Thoracic aorta (tissue), 2 donors: Measurements from ENCODE around the gene DYNC1LI2. TPM values are rescaled to one million over a fixed set of nuclear protein-coding genes. Genes with fewer than 3 reads are reported as not detected.

Experiments used
- ATAC-seq: fragments of 150-250 bp; one replicate; pipeline ENCODE4 v1.8.0; 2017; ENCODE audit warnings: low read depth; ENCODE audit not compliant: insufficient number of reproducible peaks, low FRiP score
- DNase-seq: peaks from one replicate; pipeline ENCODE4 v3.0.0-alpha.2; 2020; ENCODE audit warnings: low spot score
- H3K27ac ChIP-seq, 2 donors: fragments of 200-600 bp; sonication (generic); 1 replicate in 1 of 2; 2 replicates in 1 of 2; pipeline ENCODE4 v1.5.1; 2016; ENCODE audit warnings: mild to moderate bottlenecking in 2 of 2, moderate library complexity in 2 of 2
- H3K27me3 ChIP-seq: fragments of 200-600 bp; sonication (generic); replicated peaks from 2 replicates; pipeline ENCODE4 v1.6.0; 2016; ENCODE audit warnings: mild to moderate bottlenecking; ENCODE audit not compliant: insufficient read depth
- H3K36me3 ChIP-seq: fragments of 200-600 bp; sonication (generic); one replicate; pipeline ENCODE4 v1.5.1; 2016
- H3K4me1 ChIP-seq, 2 donors: fragments of 200-600 bp; sonication (generic); 1 replicate in 1 of 2; 2 replicates in 1 of 2; pipeline versions ENCODE4 v1.5.1 to v1.6.0; 2016; ENCODE audit warnings: low read depth in 2 of 2, mild to moderate bottlenecking in 1 of 2; ENCODE audit not compliant: control insufficient read depth in 1 of 2
- H3K4me3 ChIP-seq: fragments of 200-600 bp; sonication (generic); 2 replicates; pipeline ENCODE4 v1.5.1; 2016; ENCODE audit warnings: mild to moderate bottlenecking
- H3K9me3 ChIP-seq: fragments of 200-600 bp; sonication (generic); 2 replicates; pipeline ENCODE4 v1.5.1; 2016
- CTCF ChIP-seq: fragments of 200-600 bp; sonication (generic); IDR thresholded peaks from one replicate; pipeline ENCODE4 v1.5.1; 2019; ENCODE audit warnings: antibody characterized with exemption
- total RNA-seq, 2 donors: library from RNA; depleted of rRNA; stranded (reverse); fragments of >200 nt; gene quantifications; one replicate each; pipeline versions ENCODE4 v1.1.0 to v1.2.3, GENCODE V29; 2016

DYNC1LI2 gene
- total RNA-seq, 2 donors from 2014 or later, result 110 to 200 TPM

- ATAC-seq (no peak), DNase-seq (no peak)
- Histone ChIP-seq H3K4me3 (no peak overlapping the region), H3K36me3 (no peaks in the 10 kb centered on the region), H3K27ac (no peak overlapping the region), H3K27me3 (no peaks in the 10 kb centered on the region), H3K9me3 (no peaks in the 10 kb centered on the region), H3K4me1 (no peaks in the 10 kb centered on the region)
- TF ChIP-seq CTCF, result no peak
Measured at GRCh38 chr16:66787427-66787826, 36.0 kb upstream of the DYNC1LI2 start.

- no peak for DNase-seq
- no peak for ATAC-seq
- H3K9me3 ChIP-seq, result no peaks in the 10 kb centered on the region
- H3K4me3 ChIP-seq, result no peak overlapping the region
- H3K36me3 ChIP-seq, result no peaks in the 10 kb centered on the region
- H3K4me1 ChIP-seq, result no peaks in the 10 kb centered on the region
- H3K27ac ChIP-seq, result no peak overlapping the region
- no peaks in the 10 kb centered on the region for H3K27me3 ChIP-seq
- TF ChIP-seq CTCF, result no peak
Measured at GRCh38 chr16:66786551-66786950, 35.1 kb upstream of the DYNC1LI2 start.

GRCh38 chr16:66776457-66776856, 25.0 kb upstream of the DYNC1LI2 start:
- TF ChIP-seq CTCF, result no peak
- no peaks in the 10 kb centered on the region for H3K4me1 ChIP-seq
- DNase-seq, result no peak
- no peak for ATAC-seq
- H3K36me3 ChIP-seq, result no peaks in the 10 kb centered on the region
- no peak overlapping the region for H3K27ac ChIP-seq
- no peak overlapping the region for H3K4me3 ChIP-seq
- no peaks in the 10 kb centered on the region for H3K9me3 ChIP-seq
- H3K27me3 ChIP-seq, result no peaks in the 10 kb centered on the region

GRCh38 chr16:66774981-66775380, 23.6 kb upstream of the DYNC1LI2 start:
- no peaks in the 10 kb centered on the region for H3K36me3 ChIP-seq
- DNase-seq (no peak), ATAC-seq (no peak)
- H3K27me3 ChIP-seq, result no peaks in the 10 kb centered on the region
- no peak overlapping the region for H3K4me3 ChIP-seq
- TF ChIP-seq CTCF, result no peak
- H3K27ac ChIP-seq, result no peak overlapping the region
- H3K9me3 ChIP-seq, result no peaks in the 10 kb centered on the region
- H3K4me1 ChIP-seq, result no peaks in the 10 kb centered on the region

- no peak overlapping the region for H3K27ac ChIP-seq
- H3K27me3 ChIP-seq, result no peaks in the 10 kb centered on the region
- no peak for TF ChIP-seq CTCF
- DNase-seq (no peak), ATAC-seq (no peak)
- H3K4me3 ChIP-seq, result no peak overlapping the region
- no peaks in the 10 kb centered on the region for H3K36me3 ChIP-seq
- H3K9me3 ChIP-seq, result no peaks in the 10 kb centered on the region
- H3K4me1 ChIP-seq, result no peaks in the 10 kb centered on the region
Measured at GRCh38 chr16:66758086-66758485, 6.7 kb upstream of the DYNC1LI2 start.
